Endothelial cell of umbilical vein (primary cell): ENCODE measurements around the gene MT1E. TPM values are rescaled to one million over a fixed set of nuclear protein-coding genes. Genes with fewer than 3 reads are reported as not detected.
"Not testable (repeated sequence)": the region's sequence is repeated elsewhere in the genome, so short reads cannot be mapped to it uniquely, and the experiment has no call there.

Experiments used
- BruUV-seq: library from RNA; stranded (reverse); fragments of 400-500 nt; replicated peaks from 2 replicates; lab custom pipeline; 2021; lab: Mats Ljungman, UMichigan
- CTCF ChIA-PET: fragments of 300-600, 350-600 bp; sonication (Branson Sonifier 250); formaldehyde crosslinking; loops from one replicate; lab custom pipeline; 2021; ENCODE audit warnings: antibody characterized with exemption, inconsistent platforms; lab: Charles Lee
- POLR2A ChIA-PET: fragments of 300-600, 350-600 bp; sonication (Branson Sonifier 250); formaldehyde crosslinking; loops from one replicate; lab custom pipeline; 2021; ENCODE audit warnings: antibody characterized with exemption, inconsistent platforms; lab: Charles Lee
- DNase-seq: peaks from one replicate; pipeline ENCODE4 v3.0.0-alpha.2; 2011; ENCODE audit warnings: low read depth, low spot score
- FAIRE-seq: peaks from 2 replicates; lab custom pipeline; 2011; peaks lifted over from hg19 to GRCh38; lab: Jason Lieb, UNC
- H2AFZ ChIP-seq: 2 replicates; pipeline ENCODE4 v1.6.0; 2012; ENCODE audit warnings: low read depth, low read length, control low read depth, inconsistent platforms
- H3K27ac ChIP-seq: 2 replicates; pipeline ENCODE4 v1.5.1; 2011; ENCODE audit warnings: low read depth, mild to moderate bottlenecking, control low read depth, low read length, moderate library complexity; ENCODE audit not compliant: insufficient read depth
- H3K27me3 ChIP-seq, 2 experiments: 2 replicates each; pipeline versions ENCODE4 v1.6.0 to v1.6.1; 2011; ENCODE audit warnings: low read length in 2 of 2, mixed read lengths in 1 of 2; ENCODE audit not compliant: control insufficient read depth in 2 of 2, insufficient read depth in 2 of 2
- H3K36me3 ChIP-seq, 2 experiments: 2 replicates in 1 of 2; 3 replicates in 1 of 2; pipeline ENCODE4 v1.5.1; 2011; ENCODE audit warnings: low read length in 2 of 2, mild to moderate bottlenecking in 1 of 2, moderate library complexity in 1 of 2; ENCODE audit not compliant: control insufficient read depth in 2 of 2, insufficient read depth in 2 of 2; ENCODE audit errors: extremely low read depth in 1 of 2
- H3K4me1 ChIP-seq: 3 replicates; pipeline ENCODE4 v1.5.1; 2011; ENCODE audit warnings: mild to moderate bottlenecking, low read length; ENCODE audit not compliant: control insufficient read depth, insufficient read depth; ENCODE audit errors: extremely low read depth
- H3K4me2 ChIP-seq: 2 replicates; pipeline ENCODE4 v1.6.1; 2011; ENCODE audit warnings: low read length, control low read depth, mixed read lengths; ENCODE audit not compliant: insufficient read depth
- H3K4me3 ChIP-seq, 3 experiments: fragments of 200-600 bp in 1 of 3; sonication (generic), shearing (Covaris generic) in 1 of 3; replicated peaks in 1 of 3; 2 replicates each; pipeline ENCODE4 v1.5.1; 2011 to 2016; ENCODE audit warnings: control low read depth in 3 of 3, low read length in 3 of 3, mild to moderate bottlenecking in 2 of 3, inconsistent platforms in 1 of 3, low read depth in 1 of 3, moderate library complexity in 1 of 3; ENCODE audit not compliant: insufficient read depth in 1 of 3
- H3K79me2 ChIP-seq: 2 replicates; pipeline ENCODE4 v1.6.0; 2012; ENCODE audit warnings: low read length, inconsistent platforms; ENCODE audit not compliant: control insufficient read depth, insufficient read depth
- H3K9ac ChIP-seq: replicated peaks from 2 replicates; pipeline ENCODE3; 2011; ENCODE audit warnings: low read length, control low read depth; ENCODE audit not compliant: insufficient read depth; ENCODE audit errors: extremely low read depth
- H3K9me1 ChIP-seq: replicated peaks from 3 replicates; pipeline ENCODE4 v1.6.0; 2011; ENCODE audit warnings: mild to moderate bottlenecking, low read length; ENCODE audit not compliant: control insufficient read depth, insufficient read depth; ENCODE audit errors: extremely low read depth
- H3K9me3 ChIP-seq: replicated peaks from 2 replicates; pipeline ENCODE4 v1.5.1; 2012; ENCODE audit warnings: low read length, inconsistent platforms; ENCODE audit not compliant: control insufficient read depth, insufficient read depth
- H4K20me1 ChIP-seq: replicated peaks from 2 replicates; pipeline ENCODE3; 2011; ENCODE audit warnings: mild to moderate bottlenecking, low read length; ENCODE audit not compliant: control insufficient read depth, insufficient read depth; ENCODE audit errors: extremely low read depth
- EZH2 ChIP-seq: IDR thresholded peaks from 2 replicates; pipeline ENCODE4 v1.6.1; 2012; ENCODE audit warnings: borderline replicate concordance, low read depth, mild to moderate bottlenecking, moderate library complexity, low read length, inconsistent platforms; ENCODE audit not compliant: severe bottlenecking
- FOS ChIP-seq: IDR thresholded peaks from 2 replicates; pipeline ENCODE4 v1.6.1; 2011; ENCODE audit warnings: mild to moderate bottlenecking, low read length, moderate library complexity, borderline replicate concordance; ENCODE audit not compliant: insufficient read depth
- GATA2 ChIP-seq: IDR thresholded peaks from 2 replicates; pipeline ENCODE4 v1.7.0; 2011; ENCODE audit warnings: low read depth, mild to moderate bottlenecking, moderate library complexity, mixed read lengths, low read length; ENCODE audit not compliant: insufficient read length, insufficient read depth
- JUN ChIP-seq: IDR thresholded peaks from 2 replicates; pipeline ENCODE4 v1.6.1; 2011; ENCODE audit warnings: borderline replicate concordance, low read depth; ENCODE audit not compliant: insufficient read length, insufficient read depth
- MYC ChIP-seq: IDR thresholded peaks from one replicate; pipeline ENCODE4 v1.6.1; 2011; ENCODE audit warnings: mild to moderate bottlenecking, low read depth, low read length
- POLR2A ChIP-seq: IDR thresholded peaks from 2 replicates; pipeline ENCODE4 v1.6.1; 2012; ENCODE audit warnings: low read depth, mild to moderate bottlenecking, control low read depth, low read length
- POLR2AphosphoS5 ChIP-seq: IDR thresholded peaks from 2 replicates; pipeline ENCODE4 v1.6.1; 2012; ENCODE audit warnings: low read depth, mild to moderate bottlenecking, control low read depth, low read length, moderate library complexity; ENCODE audit not compliant: insufficient read depth
- dilution Hi-C: fragments of 300-500 bp; cut with MboI; formaldehyde crosslinking; loops from one replicate; pipeline ENCODE4 v1.15.0; 2019; ENCODE audit warnings: low sequenced_read_pairs; ENCODE audit not compliant: extremely low pct_ligation_motif_present
- intact Hi-C: fragments of 100-400 bp; cut with micrococcal nuclease; formaldehyde crosslinking; loops from one replicate; pipeline ENCODE4 v1.10.0; 2022
- polyA plus RNA-seq, 4 experiments: library from polyadenylated mRNA; depleted of rRNA in 3 of 4; stranded (reverse) in 3 of 4; unstranded in 1 of 4; fragments of >200 nt; gene quantifications; 2 replicates each; pipeline versions ENCODE4 v1.2.1 to v1.2.3, GENCODE V29; 2011 to 2012; ENCODE audit warnings: missing spikeins in 1 of 4
- total RNA-seq: library from RNA; stranded (reverse); gene quantifications from 2 replicates; pipeline ENCODE4 v1.2.3, GENCODE V29; 2021
- TF ChIP-seq, protein P1 (sequence below), 2 donors: IDR thresholded peaks; 1 replicate in 1 of 2; 2 replicates in 1 of 2; pipeline ENCODE4 v1.5.1; 2011; ENCODE audit warnings: low read length in 2 of 2, mild to moderate bottlenecking in 2 of 2, moderate library complexity in 2 of 2, control low read depth in 1 of 2, inconsistent platforms in 1 of 2, low read depth in 1 of 2; ENCODE audit not compliant: insufficient read depth in 1 of 2; ENCODE audit errors: extremely low read depth in 1 of 2
- TF ChIP-seq, protein P2 (sequence below): IDR thresholded peaks from 2 replicates; pipeline ENCODE4 v1.6.1; 2011; ENCODE audit not compliant: insufficient read depth, insufficient read length

MT1E gene
- total and polyA plus RNA-seq, 2 donors (not counting 3 experiments of a cell fraction or from before 2014, with no cell fraction given), result 208 to 346 TPM

DNA sequence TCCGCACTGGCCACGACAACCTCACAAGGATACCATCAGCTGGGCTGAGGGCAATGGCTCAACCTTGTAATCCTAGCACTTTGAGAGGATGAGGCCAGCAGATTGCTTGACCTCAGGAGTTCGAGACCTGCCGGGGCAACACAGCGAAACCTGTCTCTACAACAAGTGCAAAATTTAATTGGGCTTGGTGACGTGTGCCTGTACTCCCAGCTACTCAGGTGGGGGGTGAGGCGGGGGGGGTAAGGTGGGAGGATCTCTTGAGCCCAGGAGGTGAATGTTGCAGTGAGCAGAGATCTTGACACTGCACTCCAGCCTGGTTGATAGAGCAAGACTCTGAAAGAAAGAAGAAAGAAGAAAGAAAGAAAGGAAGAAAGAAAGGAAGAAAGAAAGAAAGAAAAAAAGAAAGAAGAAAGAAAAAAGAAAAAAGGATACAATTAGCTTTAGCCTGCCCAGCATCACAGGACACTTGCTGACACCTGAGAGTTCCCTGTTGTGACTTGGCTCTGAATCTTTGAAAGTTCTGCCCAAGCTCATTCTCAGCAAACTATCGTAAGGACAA is 5.2 kb upstream of the MT1E start:
- DNase-seq, result no peak
- Histone ChIP-seq H3K79me2 (peaks cover 2% of the 10 kb centered on the region), H3K27me3 (no peaks in the 10 kb centered on the region), H3K9me3 (no peaks in the 10 kb centered on the region), H3K9me1 (no peaks in the 10 kb centered on the region), H3K4me2 (no peak overlapping the region), H2AFZ (no peak overlapping the region), H4K20me1 (no peaks in the 10 kb centered on the region), H3K36me3 (no peaks in the 10 kb centered on the region), H3K4me1 (peaks cover 29% of the 10 kb centered on the region), H3K27ac (no peak overlapping the region), H3K9ac (no peak overlapping the region), H3K4me3 (no peak overlapping the region)
- FAIRE-seq, result no peak
- no TSS peak for BruUV-seq
- intact Hi-C loops (no loop called here), dilution Hi-C loops (no loop called here)
- TF ChIP-seq, protein P1, sequence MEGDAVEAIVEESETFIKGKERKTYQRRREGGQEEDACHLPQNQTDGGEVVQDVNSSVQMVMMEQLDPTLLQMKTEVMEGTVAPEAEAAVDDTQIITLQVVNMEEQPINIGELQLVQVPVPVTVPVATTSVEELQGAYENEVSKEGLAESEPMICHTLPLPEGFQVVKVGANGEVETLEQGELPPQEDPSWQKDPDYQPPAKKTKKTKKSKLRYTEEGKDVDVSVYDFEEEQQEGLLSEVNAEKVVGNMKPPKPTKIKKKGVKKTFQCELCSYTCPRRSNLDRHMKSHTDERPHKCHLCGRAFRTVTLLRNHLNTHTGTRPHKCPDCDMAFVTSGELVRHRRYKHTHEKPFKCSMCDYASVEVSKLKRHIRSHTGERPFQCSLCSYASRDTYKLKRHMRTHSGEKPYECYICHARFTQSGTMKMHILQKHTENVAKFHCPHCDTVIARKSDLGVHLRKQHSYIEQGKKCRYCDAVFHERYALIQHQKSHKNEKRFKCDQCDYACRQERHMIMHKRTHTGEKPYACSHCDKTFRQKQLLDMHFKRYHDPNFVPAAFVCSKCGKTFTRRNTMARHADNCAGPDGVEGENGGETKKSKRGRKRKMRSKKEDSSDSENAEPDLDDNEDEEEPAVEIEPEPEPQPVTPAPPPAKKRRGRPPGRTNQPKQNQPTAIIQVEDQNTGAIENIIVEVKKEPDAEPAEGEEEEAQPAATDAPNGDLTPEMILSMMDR (IDR thresholded peaks at IDR 0.05; ENCODE audit: extremely low read depth in 1 of 2, insufficient read depth in 1 of 2, low read depth in 1 of 2, low read length in 2 of 2), result no peak
- TF ChIP-seq FOS, result no peak
- TF ChIP-seq POLR2A, result no peak
- no peak for TF ChIP-seq EZH2
- TF ChIP-seq, protein P2, sequence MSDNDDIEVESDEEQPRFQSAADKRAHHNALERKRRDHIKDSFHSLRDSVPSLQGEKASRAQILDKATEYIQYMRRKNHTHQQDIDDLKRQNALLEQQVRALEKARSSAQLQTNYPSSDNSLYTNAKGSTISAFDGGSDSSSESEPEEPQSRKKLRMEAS, result no peak
- TF ChIP-seq MYC, result no peak
- TF ChIP-seq GATA2, result no peak
- no peak for TF ChIP-seq JUN
- no peak for TF ChIP-seq POLR2AphosphoS5
- ChIA-PET POLR2A (no interaction called here), CTCF (interaction anchor here (0.9 kb wide), 1 partner anchor 10 kb away, joined by 3 read pairs; no protein-coding TSS in a partner anchor)

DNA sequence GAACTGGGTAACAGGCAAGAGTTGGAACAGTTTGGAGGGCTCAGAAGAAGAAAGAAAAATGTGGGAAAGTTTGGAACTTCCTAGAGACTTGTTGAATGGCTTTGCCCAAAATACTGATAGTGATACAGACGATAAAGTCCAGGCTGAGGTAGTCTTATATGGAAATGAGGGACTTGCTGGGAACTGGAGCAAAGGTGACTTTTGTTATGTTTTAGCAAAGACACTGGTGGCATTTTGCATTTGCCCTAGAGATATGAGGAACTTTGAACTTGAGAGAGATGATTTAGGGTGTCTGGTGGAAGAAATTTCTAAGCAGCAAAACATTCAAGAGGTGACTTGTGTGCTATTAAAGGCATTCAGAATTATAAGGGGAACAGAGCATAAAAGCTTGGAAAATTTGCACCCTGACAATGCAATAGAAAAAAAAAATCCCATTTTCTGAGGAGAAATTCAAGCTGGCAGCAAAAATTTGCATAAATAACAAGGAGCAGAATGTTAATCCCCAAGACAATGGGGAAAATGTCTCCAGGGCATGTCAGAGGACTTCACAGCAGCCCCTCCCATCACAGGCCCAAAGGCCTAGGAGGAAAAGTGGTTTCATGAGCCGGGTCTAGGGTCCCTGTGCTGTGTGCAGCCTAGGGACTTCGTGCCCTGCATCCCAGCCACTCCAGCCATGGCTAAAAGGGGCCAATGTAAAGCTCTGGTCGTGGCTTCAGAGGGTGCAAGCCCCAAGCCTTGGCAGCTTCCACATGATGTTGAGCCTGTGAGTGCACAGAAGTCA is 3.7 kb upstream of the MT1E start:
- H3K9me3 ChIP-seq, BruUV-seq, H3K4me3 ChIP-seq, H3K36me3 ChIP-seq, DNase-seq, intact Hi-C loops, H3K27ac ChIP-seq, H3K9ac ChIP-seq, H3K4me2 ChIP-seq, H2AFZ ChIP-seq, H4K20me1 ChIP-seq, POLR2A ChIA-PET, H3K9me1 ChIP-seq, FAIRE-seq, H3K27me3 ChIP-seq, dilution Hi-C loops: not testable (repeated sequence)
- peaks cover 12% of the 10 kb centered on the region for H3K79me2 ChIP-seq
- H3K4me1 ChIP-seq, result peaks cover 24% of the 10 kb centered on the region
- CTCF ChIA-PET, result interaction anchor here (2.3 to 3.2 kb wide), 2 partner anchors 18 to 21 kb away, joined by 8 to 13 read pairs; no protein-coding TSS in a partner anchor
